GM13976 (cell line): ENCODE results near the gene RASL10A.

Experiments used
- DNase-seq: peaks from one replicate; pipeline ENCODE4 v3.0.0; 2012; ENCODE audit warnings: low spot score
- CTCF ChIP-seq: IDR thresholded peaks from 2 replicates; pipeline ENCODE4 v1.5.1; 2012; ENCODE audit warnings: borderline replicate concordance, mild to moderate bottlenecking; ENCODE audit not compliant: insufficient read depth; ENCODE audit errors: extremely low read depth, missing control alignments, control extremely low read depth
- in situ Hi-C: fragments of 300-500 bp; cut with MboI; formaldehyde crosslinking; loops from one replicate; pipeline ENCODE4 v1.12.0; 2022; ENCODE audit warnings: low sequenced_read_pairs, mixed read lengths, inconsistent platforms; ENCODE audit not compliant: unreplicated experiment

The RASL10A gene

GRCh38 chr22:29306835-29307595 lies 8.5 kb downstream of the RASL10A start:
- TF ChIP-seq CTCF = no peak
- in situ Hi-C loops = no loop called here
- peak; percentile 63 for DNase-seq

GRCh38 chr22:29306175-29306834 lies 9.2 kb downstream of the RASL10A start, which contains the start of gene GAS2L1:
GAS2L1 (plus strand) TSS chr22:29306650; CDS start chr22:29308106, 1,456 bp downstream.
- in situ Hi-C loops = no loop called here
- peak; percentile 82 for DNase-seq
- peak; percentile 23 for TF ChIP-seq CTCF

GRCh38 chr22:29305836-29306174 lies 9.7 kb downstream of the RASL10A start:
- TF ChIP-seq CTCF = no peak
- in situ Hi-C loops = no loop called here

GRCh38 chr22:29302681-29303465 lies 12.6 kb downstream of the RASL10A start:
- DNase-seq = no peak
- in situ Hi-C loops = no loop called here

More at GRCh38 chr22:29305836-29306174, 9.7 kb downstream of the RASL10A start:
- DNase-seq = no peak

GRCh38 chr22:29302402-29302680 lies 13.2 kb downstream of the RASL10A start:
- no peak for DNase-seq
- in situ Hi-C loops = no loop called here
- no peak for TF ChIP-seq CTCF

More at GRCh38 chr22:29302681-29303465, 12.6 kb downstream of the RASL10A start:
- TF ChIP-seq CTCF = no peak

- in situ Hi-C loops = no loop called here
- no peak for TF ChIP-seq CTCF
- no peak for DNase-seq
Observed at GRCh38 chr22:29301716-29302401, 13.6 kb downstream of the RASL10A start.
